HepG2 (cell line): ENCODE data around the gene CFAP210. TPM values are rescaled to one million over a fixed set of nuclear protein-coding genes. Genes with fewer than 3 reads are reported as not detected.

Experiments used
- CBX1 ChIP-seq: IDR thresholded peaks from one replicate; pipeline ENCODE4 v1.6.1; 2016; ENCODE audit warnings: antibody characterized with exemption, low read depth
- CCDC6 ChIP-seq: sonication (generic); formaldehyde crosslinking; IDR thresholded peaks from 2 replicates; pipeline ENCODE4 v1.8.1; 2022; ENCODE audit warnings: mild to moderate bottlenecking, missing genetic modification reagents, moderate library complexity
- DNMT1 ChIP-seq: sonication (generic); formaldehyde crosslinking; IDR thresholded peaks from 2 replicates; pipeline ENCODE4 v1.5.1; 2020; ENCODE audit warnings: mild to moderate bottlenecking, missing genetic modification reagents
- GFI1 ChIP-seq: sonication (generic); formaldehyde crosslinking; IDR thresholded peaks from 2 replicates; pipeline ENCODE4 v1.5.0; 2020; ENCODE audit warnings: missing genetic modification reagents, mild to moderate bottlenecking, borderline replicate concordance
- KDM5B ChIP-seq: sonication (generic); formaldehyde crosslinking; IDR thresholded peaks from 2 replicates; pipeline ENCODE4 v1.4.0; 2020; ENCODE audit warnings: missing genetic modification reagents, mild to moderate bottlenecking, borderline replicate concordance
- MAFG ChIP-seq: sonication (generic); formaldehyde crosslinking; IDR thresholded peaks from 2 replicates; pipeline ENCODE4 v1.5.1; 2020; ENCODE audit warnings: mild to moderate bottlenecking, missing genetic modification reagents
- MATR3 ChIP-seq: sonication (generic); formaldehyde crosslinking; IDR thresholded peaks from 2 replicates; pipeline ENCODE4 v1.4.0; 2020; ENCODE audit warnings: missing genetic modification reagents
- MLX ChIP-seq: IDR thresholded peaks from 2 replicates; pipeline ENCODE4 v1.6.1; 2016
- MZF1 ChIP-seq: sonication (generic); formaldehyde crosslinking; IDR thresholded peaks from 2 replicates; pipeline ENCODE4 v1.8.1; 2023; ENCODE audit warnings: mild to moderate bottlenecking, missing genetic modification reagents, borderline replicate concordance
- NCOA2 ChIP-seq: sonication (generic); formaldehyde crosslinking; IDR thresholded peaks from 2 replicates; pipeline ENCODE4 v1.8.0; 2022; ENCODE audit warnings: inconsistent platforms
- RBAK ChIP-seq: sonication (generic); formaldehyde crosslinking; IDR thresholded peaks from 2 replicates; pipeline ENCODE4 v1.5.1; 2020; ENCODE audit warnings: mild to moderate bottlenecking, missing genetic modification reagents
- SKI ChIP-seq: fragments of 450-650 bp; IDR thresholded peaks from one replicate; pipeline ENCODE4 v1.6.1; 2018; ENCODE audit warnings: mild to moderate bottlenecking; ENCODE audit not compliant: partially characterized antibody
- SP140L ChIP-seq: sonication (generic); formaldehyde crosslinking; IDR thresholded peaks from 2 replicates; pipeline ENCODE4 v1.4.0; 2020; ENCODE audit warnings: missing genetic modification reagents, borderline replicate concordance
- SRF ChIP-seq: IDR thresholded peaks from 2 replicates; pipeline ENCODE4 v1.6.1; 2011; ENCODE audit warnings: mild to moderate bottlenecking, low read depth, low read length, moderate library complexity
- TFDP2 ChIP-seq: sonication (generic); formaldehyde crosslinking; IDR thresholded peaks from 2 replicates; pipeline ENCODE4 v1.4.0; 2020; ENCODE audit warnings: missing genetic modification reagents
- ZBTB49 ChIP-seq: sonication (generic); formaldehyde crosslinking; IDR thresholded peaks from 2 replicates; pipeline ENCODE4 v1.4.0; 2020; ENCODE audit warnings: missing genetic modification reagents, borderline replicate concordance
- ZFAT ChIP-seq: sonication (generic); formaldehyde crosslinking; conservative IDR thresholded peaks from 2 replicates; pipeline ENCODE4 v1.8.1; 2023; ENCODE audit warnings: missing genetic modification reagents, inconsistent platforms
- ZNF10 ChIP-seq: sonication (generic); formaldehyde crosslinking; IDR thresholded peaks from 2 replicates; pipeline ENCODE4 v1.4.0; 2020; ENCODE audit warnings: mild to moderate bottlenecking, low read depth, missing genetic modification reagents, borderline replicate concordance
- ZNF234 ChIP-seq: sonication (generic); formaldehyde crosslinking; conservative IDR thresholded peaks from 2 replicates; pipeline ENCODE4 v1.5.1; 2020; ENCODE audit warnings: mild to moderate bottlenecking, missing genetic modification reagents
- ZNF263 ChIP-seq: sonication (generic); formaldehyde crosslinking; IDR thresholded peaks from 2 replicates; pipeline ENCODE4 v1.4.0; 2020; ENCODE audit warnings: missing genetic modification reagents
- ZNF441 ChIP-seq: sonication (generic); formaldehyde crosslinking; IDR thresholded peaks from 2 replicates; pipeline ENCODE4 v1.7.0; 2021; ENCODE audit warnings: missing genetic modification reagents, borderline replicate concordance
- ZNF558 ChIP-seq: sonication (generic); formaldehyde crosslinking; IDR thresholded peaks from 2 replicates; pipeline ENCODE4 v1.9.0; 2022; ENCODE audit warnings: mild to moderate bottlenecking, missing genetic modification reagents, borderline replicate concordance
- ZNF790 ChIP-seq: sonication (generic); formaldehyde crosslinking; IDR thresholded peaks from 2 replicates; pipeline ENCODE4 v1.8.0; 2022; ENCODE audit warnings: missing genetic modification reagents, mild to moderate bottlenecking, borderline replicate concordance
- ZNF891 ChIP-seq: sonication (generic); formaldehyde crosslinking; IDR thresholded peaks from 2 replicates; pipeline ENCODE4 v1.5.0; 2020; ENCODE audit warnings: mild to moderate bottlenecking, missing genetic modification reagents
- polyA plus RNA-seq, 8 experiments: library from polyadenylated mRNA; depleted of rRNA in 3 of 8; stranded (reverse) in 7 of 8; unstranded in 1 of 8; fragments of >200 nt; fragmentation: Illumina TruSeq in 4 of 8; extraction: Trizol in 4 of 8; gene quantifications; 2 replicates each; pipeline versions ENCODE4 v1.2.1 to v1.2.3, GENCODE V29; 2011 to 2016; ENCODE audit warnings: low read depth in 4 of 8, missing spikeins in 1 of 8, mixed read lengths in 1 of 8; ENCODE audit not compliant: insufficient read depth in 1 of 8
- total RNA-seq, 5 experiments: library from RNA; depleted of rRNA; stranded (reverse); fragments of >200 nt; fragmentation: Illumina TruSeq; extraction: Trizol; gene quantifications; 2 replicates each; pipeline ENCODE4 v1.2.3, GENCODE V29; 2016; ENCODE audit warnings: low read depth in 1 of 5
- TF ChIP-seq, protein P1 (sequence below): sonication (generic); formaldehyde crosslinking; IDR thresholded peaks from 2 replicates; pipeline ENCODE4 v1.5.0; 2020; ENCODE audit warnings: mild to moderate bottlenecking, missing genetic modification reagents, moderate library complexity

The CFAP210 gene
- total and polyA plus RNA-seq, 2 of the 13 experiments (the other 11 are each of a cell fraction or from before 2014, with no cell fraction given), result 0.18 TPM; not detected in 1

- no peak for TF ChIP-seq ZNF10
- TF ChIP-seq GFI1 (CRISPR knock-in tag), result peak; percentile 20; the same call in 1 of the 2 replicates
- TF ChIP-seq ZNF891 (CRISPR knock-in tag), result no peak
- TF ChIP-seq, protein P1, sequence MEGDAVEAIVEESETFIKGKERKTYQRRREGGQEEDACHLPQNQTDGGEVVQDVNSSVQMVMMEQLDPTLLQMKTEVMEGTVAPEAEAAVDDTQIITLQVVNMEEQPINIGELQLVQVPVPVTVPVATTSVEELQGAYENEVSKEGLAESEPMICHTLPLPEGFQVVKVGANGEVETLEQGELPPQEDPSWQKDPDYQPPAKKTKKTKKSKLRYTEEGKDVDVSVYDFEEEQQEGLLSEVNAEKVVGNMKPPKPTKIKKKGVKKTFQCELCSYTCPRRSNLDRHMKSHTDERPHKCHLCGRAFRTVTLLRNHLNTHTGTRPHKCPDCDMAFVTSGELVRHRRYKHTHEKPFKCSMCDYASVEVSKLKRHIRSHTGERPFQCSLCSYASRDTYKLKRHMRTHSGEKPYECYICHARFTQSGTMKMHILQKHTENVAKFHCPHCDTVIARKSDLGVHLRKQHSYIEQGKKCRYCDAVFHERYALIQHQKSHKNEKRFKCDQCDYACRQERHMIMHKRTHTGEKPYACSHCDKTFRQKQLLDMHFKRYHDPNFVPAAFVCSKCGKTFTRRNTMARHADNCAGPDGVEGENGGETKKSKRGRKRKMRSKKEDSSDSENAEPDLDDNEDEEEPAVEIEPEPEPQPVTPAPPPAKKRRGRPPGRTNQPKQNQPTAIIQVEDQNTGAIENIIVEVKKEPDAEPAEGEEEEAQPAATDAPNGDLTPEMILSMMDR (CRISPR knock-in tag), result peak; percentile 36
- peak; percentile 64 for TF ChIP-seq MLX (CRISPR knock-in tag)
- no peak for TF ChIP-seq MATR3 (CRISPR knock-in tag)
- no peak for TF ChIP-seq CBX1
- TF ChIP-seq ZNF558 (CRISPR knock-in tag), result no peak
- no peak for TF ChIP-seq MAFG (CRISPR knock-in tag)
- no peak for TF ChIP-seq RBAK
- peak; percentile 90 for TF ChIP-seq NCOA2 (CRISPR knock-in tag)
- peak; percentile 78 for TF ChIP-seq TFDP2
- TF ChIP-seq SKI, result peak; percentile 88
- TF ChIP-seq ZNF441, result no peak; the same call in 1 of the 2 replicates
- TF ChIP-seq ZNF234 (CRISPR knock-in tag), result no peak
- no peak for TF ChIP-seq ZBTB49
- TF ChIP-seq CCDC6, result 0 out of 2 replicates have a peak, but pooled peaks have one; percentile 43
- no peak for TF ChIP-seq ZFAT (CRISPR knock-in tag)
- no peak for TF ChIP-seq ZNF263 (CRISPR knock-in tag)
- TF ChIP-seq KDM5B (CRISPR knock-in tag), result no peak
- TF ChIP-seq SRF, result peak; percentile 51; the same call in 1 of the 2 replicates
- no peak for TF ChIP-seq DNMT1 (CRISPR knock-in tag)
- no peak for TF ChIP-seq ZNF790
- TF ChIP-seq MZF1 (CRISPR knock-in tag), result no peak
- no peak for TF ChIP-seq SP140L (CRISPR knock-in tag)
Observed at GRCh38 chr2:169715379-169716237, 21.4 kb upstream of the CFAP210 start (continued).
